ACC112 (cell line): ENCODE data around the gene LRRC3C.

Source experiments
- H2AFZ ChIP-seq: fragments of 200-600 bp; sonication (generic); one replicate; pipeline ENCODE4 v1.6.0; 2017; ENCODE audit warnings: antibody characterized with exemption, low read length; ENCODE audit not compliant: unreplicated experiment
- H3K27ac ChIP-seq: fragments of 200-600 bp; sonication (generic); 2 replicates; pipeline ENCODE4 v1.5.1; 2014; ENCODE audit warnings: low read depth, mild to moderate bottlenecking, antibody characterized with exemption, low read length, moderate library complexity
- H3K27me3 ChIP-seq: fragments of 200-600 bp; sonication (generic); 2 replicates; pipeline ENCODE4 v1.6.1; 2014; ENCODE audit warnings: mild to moderate bottlenecking, antibody characterized with exemption, low read length, moderate library complexity, mixed read lengths; ENCODE audit not compliant: insufficient read depth
- H3K36me3 ChIP-seq: fragments of 200-600 bp; sonication (generic); 2 replicates; pipeline ENCODE4 v1.6.1; 2016; ENCODE audit warnings: mild to moderate bottlenecking, antibody characterized with exemption, low read length, moderate library complexity, mixed read lengths; ENCODE audit not compliant: insufficient read depth
- H3K4me1 ChIP-seq: fragments of 200-600 bp; sonication (generic); one replicate; pipeline ENCODE4 v1.6.1; 2016; ENCODE audit warnings: low read length, mixed read lengths; ENCODE audit not compliant: insufficient read depth, unreplicated experiment, control insufficient read depth
- H3K4me3 ChIP-seq: fragments of 200-600 bp; sonication (generic); 2 replicates; pipeline ENCODE4 v1.5.1; 2014; ENCODE audit warnings: mild to moderate bottlenecking, low read depth, low read length
- H3K79me2 ChIP-seq: fragments of 200-600 bp; sonication (generic); one replicate; pipeline ENCODE4 v1.6.0; 2016; ENCODE audit warnings: low read length; ENCODE audit not compliant: control insufficient read depth, unreplicated experiment, insufficient read depth

Gene LRRC3C

GRCh38 chr17:39979893-39980350, 52.4 kb downstream of the LRRC3C start:
- H3K4me1 ChIP-seq = peaks cover 22% of the 10 kb centered on the region
- no peak overlapping the region for H3K27ac ChIP-seq
- peaks cover 7% of the 10 kb centered on the region; the same call in 1 of the 2 replicates for H3K36me3 ChIP-seq
- H3K79me2 ChIP-seq = peaks cover 38% of the 10 kb centered on the region
- H2AFZ ChIP-seq = peak overlapping the region; percentile 99
- H3K27me3 ChIP-seq = no peaks in the 10 kb centered on the region; the same call in 1 of the 2 replicates
- H3K4me3 ChIP-seq = peak overlapping the region; percentile 97

DNA sequence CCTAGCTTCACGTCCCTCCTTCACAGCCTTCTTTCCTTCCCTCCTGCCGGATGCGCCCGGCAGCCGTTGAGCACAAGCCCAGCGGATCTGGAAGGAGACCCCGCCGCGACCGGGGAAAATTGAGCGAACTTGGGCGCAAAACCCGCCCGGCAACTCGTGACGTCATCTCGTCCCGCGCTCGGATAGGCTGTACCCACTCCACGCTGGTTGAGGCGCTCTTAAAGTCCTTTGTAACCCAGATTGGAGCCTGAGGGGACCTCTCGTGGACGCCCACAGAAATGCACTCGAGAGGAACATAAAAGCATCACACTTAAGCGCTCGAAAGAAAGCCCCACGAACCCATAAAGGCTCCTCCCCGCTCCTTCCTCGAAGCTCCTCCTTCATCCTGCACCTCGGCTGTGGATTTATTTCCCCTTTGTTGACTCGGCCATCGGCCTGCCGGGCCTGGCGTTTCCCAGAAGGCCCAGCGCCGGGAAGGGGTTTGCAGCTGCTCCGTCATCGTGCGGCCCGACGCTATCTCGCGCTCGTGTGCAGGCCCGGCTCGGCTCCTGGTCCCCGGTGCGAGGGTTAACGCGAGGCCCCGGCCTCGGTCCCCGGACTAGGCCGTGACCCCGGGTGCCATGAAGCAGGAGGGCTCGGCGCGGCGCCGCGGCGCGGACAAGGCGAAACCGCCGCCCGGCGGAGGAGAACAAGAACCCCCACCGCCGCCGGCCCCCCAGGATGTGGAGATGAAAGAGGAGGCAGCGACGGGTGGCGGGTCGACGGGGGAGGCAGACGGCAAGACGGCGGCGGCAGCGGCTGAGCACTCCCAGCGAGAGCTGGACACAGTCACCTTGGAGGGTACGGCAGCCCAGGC, 53.0 kb downstream of the LRRC3C start, which contains the start of gene PSMD3:
TSS of gene PSMD3 (plus strand) at position 457 of the 856 bp plus-strand sequence. CDS start at position 621, 164 bp downstream.
- H3K79me2 ChIP-seq = peaks cover 41% of the 10 kb centered on the region
- peaks cover 12% of the 10 kb centered on the region; the same call in 1 of the 2 replicates for H3K36me3 ChIP-seq
- H3K27ac ChIP-seq = peak within 1 kb of the TSS; percentile 78
- H3K4me1 ChIP-seq = peaks cover 22% of the 10 kb centered on the region
- H2AFZ ChIP-seq = peak within 1 kb of the TSS; percentile 99
- peak within 1 kb of the TSS; percentile 97 for H3K4me3 ChIP-seq
- H3K27me3 ChIP-seq = no peaks in the 10 kb centered on the region; the same call in 1 of the 2 replicates

DNA sequence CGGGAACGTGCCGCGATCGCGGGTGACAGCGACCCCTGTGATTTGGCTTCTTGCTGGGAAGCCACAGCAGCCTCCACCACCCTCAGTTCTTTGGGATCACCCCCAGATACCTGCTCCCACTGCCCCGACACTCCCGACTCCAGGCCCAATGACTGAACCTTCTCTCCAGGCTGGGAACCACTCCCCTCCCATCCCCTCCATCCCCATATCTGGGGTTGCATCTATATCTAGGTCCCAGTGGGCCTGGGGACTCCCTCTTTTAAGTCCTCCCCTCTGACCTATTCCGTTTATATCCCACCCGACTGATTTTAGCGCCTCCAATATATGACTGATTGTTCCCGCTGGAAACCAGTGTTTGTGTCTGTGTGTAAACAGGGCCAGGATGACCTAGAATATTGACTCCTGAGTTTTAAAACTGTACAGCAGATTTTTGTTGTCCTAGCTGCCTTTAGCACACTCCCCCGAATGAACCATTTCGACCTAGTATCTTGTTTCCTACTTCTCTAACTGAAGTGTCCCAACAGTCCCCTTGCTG, 53.7 kb downstream of the LRRC3C start:
- peak overlapping the region; percentile 16 for H2AFZ ChIP-seq

DNA sequence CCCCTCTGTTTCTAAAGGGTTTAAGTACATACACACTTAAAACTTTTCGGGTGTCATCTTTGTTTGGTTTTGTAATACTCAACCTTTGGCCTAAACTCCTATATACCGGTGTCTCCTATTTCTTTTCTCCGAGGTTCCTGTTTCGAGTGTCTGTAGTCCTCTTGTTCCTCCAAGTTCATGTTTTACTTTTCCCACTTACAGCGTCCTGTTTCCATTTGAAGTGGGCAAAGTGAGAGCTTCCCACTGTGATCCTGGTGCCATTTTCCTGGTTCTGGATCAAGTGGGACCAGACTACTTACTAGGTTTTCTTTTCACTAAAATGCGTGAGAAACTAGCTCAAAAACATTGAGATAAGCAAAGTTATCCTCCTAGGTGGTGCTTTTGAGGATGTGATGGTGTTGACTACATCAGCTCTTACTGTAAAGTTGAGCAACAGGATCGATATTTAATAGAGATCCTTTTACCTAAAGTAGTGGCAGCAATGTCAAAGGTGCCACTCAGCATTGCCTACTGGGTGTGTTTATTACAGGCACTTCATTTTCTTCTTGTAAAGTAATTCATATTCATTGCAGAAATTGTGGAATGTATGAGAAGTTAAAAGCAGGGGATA, 54.3 kb downstream of the LRRC3C start:
- H3K36me3 ChIP-seq = peaks cover 14% of the 10 kb centered on the region
- H3K4me1 ChIP-seq = peaks cover 22% of the 10 kb centered on the region
- H3K27ac ChIP-seq = peak overlapping the region; percentile 78; the same call in 1 of the 2 replicates
- no peak overlapping the region for H2AFZ ChIP-seq
- H3K27me3 ChIP-seq = no peaks in the 10 kb centered on the region
- peaks cover 41% of the 10 kb centered on the region for H3K79me2 ChIP-seq
- peak overlapping the region; percentile 97 for H3K4me3 ChIP-seq

More for the DNA sequence above, 53.7 kb downstream of the LRRC3C start:
- peak overlapping the region; percentile 78 for H3K27ac ChIP-seq
- peaks cover 12% of the 10 kb centered on the region; the same call in 1 of the 2 replicates for H3K36me3 ChIP-seq
- H3K27me3 ChIP-seq = no peaks in the 10 kb centered on the region
- peaks cover 41% of the 10 kb centered on the region for H3K79me2 ChIP-seq
- peaks cover 22% of the 10 kb centered on the region for H3K4me1 ChIP-seq
- H3K4me3 ChIP-seq = peak overlapping the region; percentile 97

DNA sequence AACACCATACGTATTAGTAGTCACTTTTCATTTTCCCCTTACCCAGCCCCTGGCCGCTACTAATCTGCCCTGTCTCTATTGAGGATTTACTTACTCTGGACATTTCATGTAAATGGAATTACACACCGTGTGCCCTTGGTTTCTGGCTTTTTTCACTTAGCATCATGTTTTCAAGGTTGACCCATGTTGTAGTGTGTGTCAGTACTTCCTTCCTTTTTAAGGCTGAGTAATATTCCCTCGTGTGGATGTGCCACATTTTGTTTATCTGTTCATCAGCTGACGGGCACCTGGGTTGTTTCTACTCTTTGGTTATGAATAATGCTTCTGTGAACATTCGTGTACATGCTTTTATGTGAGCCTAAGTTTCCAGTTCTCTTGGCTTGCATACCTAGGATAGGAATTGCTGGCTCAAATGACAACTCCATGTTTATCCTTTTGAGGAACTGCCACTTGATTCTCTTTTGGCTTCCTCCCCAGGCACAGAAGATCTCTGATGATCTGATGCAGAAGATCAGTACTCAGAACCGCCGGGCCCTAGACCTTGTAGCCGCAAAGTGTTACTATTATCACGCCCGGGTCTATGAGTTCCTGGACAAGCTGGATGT, 60.8 kb downstream of the LRRC3C start:
- H3K27ac ChIP-seq = no peak overlapping the region
- H3K36me3 ChIP-seq = peaks cover 41% of the 10 kb centered on the region
- no peaks in the 10 kb centered on the region for H3K4me1 ChIP-seq
- no peak overlapping the region for H3K4me3 ChIP-seq
- peaks cover 14% of the 10 kb centered on the region for H3K79me2 ChIP-seq
- no peaks in the 10 kb centered on the region for H3K27me3 ChIP-seq
- no peak overlapping the region for H2AFZ ChIP-seq

- H3K4me3 ChIP-seq = no peak overlapping the region
- H3K27me3 ChIP-seq = no peaks in the 10 kb centered on the region
- H3K79me2 ChIP-seq = no peaks in the 10 kb centered on the region
- no peak overlapping the region for H3K27ac ChIP-seq
- H2AFZ ChIP-seq = no peak overlapping the region
- peaks cover 23% of the 10 kb centered on the region for H3K36me3 ChIP-seq
- H3K4me1 ChIP-seq = no peaks in the 10 kb centered on the region
These were observed 66.9 kb downstream of the LRRC3C start for GRCh38 chr17:39994448-39994847.
